ENCODE data around the gene ZDHHC20.

DNA sequence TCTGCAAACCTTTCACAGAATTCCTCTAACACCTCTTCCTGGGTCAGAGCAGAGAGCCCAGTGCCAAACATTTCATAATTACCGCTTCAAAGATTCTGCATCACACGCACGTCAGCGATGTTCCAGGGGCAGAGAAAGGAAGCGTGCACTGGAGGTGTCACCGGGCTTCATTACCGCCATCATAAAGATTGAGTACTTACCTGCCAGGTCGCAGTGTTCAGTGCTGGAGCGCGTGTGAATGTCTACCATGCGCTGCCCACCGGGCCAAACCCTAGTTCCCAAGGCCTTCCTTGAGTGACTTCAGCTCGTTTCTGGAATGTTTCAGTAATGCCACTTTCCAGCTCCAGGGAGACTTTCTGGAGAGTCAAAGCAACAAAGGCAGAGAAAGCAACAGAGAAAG is 104.4 kb downstream of the ZDHHC20 start:
- TF ChIP-seq, protein P1, sequence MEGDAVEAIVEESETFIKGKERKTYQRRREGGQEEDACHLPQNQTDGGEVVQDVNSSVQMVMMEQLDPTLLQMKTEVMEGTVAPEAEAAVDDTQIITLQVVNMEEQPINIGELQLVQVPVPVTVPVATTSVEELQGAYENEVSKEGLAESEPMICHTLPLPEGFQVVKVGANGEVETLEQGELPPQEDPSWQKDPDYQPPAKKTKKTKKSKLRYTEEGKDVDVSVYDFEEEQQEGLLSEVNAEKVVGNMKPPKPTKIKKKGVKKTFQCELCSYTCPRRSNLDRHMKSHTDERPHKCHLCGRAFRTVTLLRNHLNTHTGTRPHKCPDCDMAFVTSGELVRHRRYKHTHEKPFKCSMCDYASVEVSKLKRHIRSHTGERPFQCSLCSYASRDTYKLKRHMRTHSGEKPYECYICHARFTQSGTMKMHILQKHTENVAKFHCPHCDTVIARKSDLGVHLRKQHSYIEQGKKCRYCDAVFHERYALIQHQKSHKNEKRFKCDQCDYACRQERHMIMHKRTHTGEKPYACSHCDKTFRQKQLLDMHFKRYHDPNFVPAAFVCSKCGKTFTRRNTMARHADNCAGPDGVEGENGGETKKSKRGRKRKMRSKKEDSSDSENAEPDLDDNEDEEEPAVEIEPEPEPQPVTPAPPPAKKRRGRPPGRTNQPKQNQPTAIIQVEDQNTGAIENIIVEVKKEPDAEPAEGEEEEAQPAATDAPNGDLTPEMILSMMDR (conservative IDR thresholded peaks at IDR 0.05 in 1 of 2, IDR thresholded peaks at IDR 0.05 in 1 of 2; ENCODE audit: extremely low read depth in 1 of 2, insufficient read depth in 1 of 2, low read depth in 1 of 2, low read length in 2 of 2): no peak
- TF ChIP-seq EZH2 (IDR thresholded peaks at IDR 0.05; ENCODE audit: borderline replicate concordance, low read length): no peak

Measured in mammary epithelial cell (primary cell).